GM06990 (cell line): ENCODE results near the gene PADI2.

Source experiments
- DNase-seq: peaks from one replicate; pipeline ENCODE4 v3.0.0-alpha.2; 2011; ENCODE audit not compliant: insufficient read length; ENCODE audit errors: extremely low read depth
- H3K27me3 ChIP-seq: replicated peaks from 2 replicates; pipeline ENCODE4 v1.6.0; 2011; ENCODE audit warnings: low read length; ENCODE audit not compliant: control insufficient read depth, insufficient read depth
- H3K36me3 ChIP-seq: 2 replicates; pipeline ENCODE4 v1.5.1; 2011; ENCODE audit warnings: low read length; ENCODE audit not compliant: control insufficient read depth, insufficient read depth
- H3K4me3 ChIP-seq: replicated peaks from 2 replicates; pipeline ENCODE4 v1.5.1; 2011; ENCODE audit warnings: low read depth, mild to moderate bottlenecking, control low read depth, low read length
- CTCF ChIP-seq: IDR thresholded peaks from 2 replicates; pipeline ENCODE4 v1.5.1; 2011; ENCODE audit warnings: low read length, control low read depth, mild to moderate bottlenecking, inconsistent platforms; ENCODE audit not compliant: insufficient read depth, poor library complexity, severe bottlenecking

Gene PADI2

GRCh38 chr1:17033481-17033880 lies 85.8 kb downstream of the PADI2 start:
- H3K36me3 ChIP-seq, result peaks cover 23% of the 10 kb centered on the region
- no peak for DNase-seq
- no peak for TF ChIP-seq CTCF
- H3K4me3 ChIP-seq, result no peak overlapping the region
- H3K27me3 ChIP-seq, result no peaks in the 10 kb centered on the region

- H3K27me3 ChIP-seq, result no peaks in the 10 kb centered on the region
- DNase-seq, result no peak
- no peak overlapping the region for H3K4me3 ChIP-seq
- TF ChIP-seq CTCF, result no peak
- peaks cover 25% of the 10 kb centered on the region for H3K36me3 ChIP-seq
Observed at GRCh38 chr1:17032741-17033140, 86.5 kb downstream of the PADI2 start.

DNA sequence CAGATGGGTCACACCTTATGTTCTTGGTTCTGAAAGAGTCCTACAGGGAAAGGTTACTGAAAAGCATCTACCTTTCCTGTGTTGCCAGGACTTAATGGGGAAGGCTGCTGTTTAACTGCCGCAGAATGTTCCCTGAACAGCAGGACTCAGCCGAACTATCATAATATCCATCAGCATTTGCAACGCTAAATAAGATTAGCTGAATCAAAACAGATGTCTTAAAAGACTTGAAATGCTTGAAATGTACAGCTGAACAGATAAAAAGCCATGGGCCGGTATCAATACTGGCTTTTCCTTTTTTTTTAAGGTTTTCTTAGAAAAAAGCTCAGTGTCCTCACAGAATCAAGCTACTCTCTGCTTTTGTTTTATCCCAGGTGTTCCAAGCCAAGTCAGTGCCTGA lies 87.8 kb downstream of the PADI2 start:
- Histone ChIP-seq H3K36me3 (peaks cover 30% of the 10 kb centered on the region), H3K27me3 (no peaks in the 10 kb centered on the region), H3K4me3 (no peak overlapping the region)
- no peak for DNase-seq
- no peak for TF ChIP-seq CTCF

DNA sequence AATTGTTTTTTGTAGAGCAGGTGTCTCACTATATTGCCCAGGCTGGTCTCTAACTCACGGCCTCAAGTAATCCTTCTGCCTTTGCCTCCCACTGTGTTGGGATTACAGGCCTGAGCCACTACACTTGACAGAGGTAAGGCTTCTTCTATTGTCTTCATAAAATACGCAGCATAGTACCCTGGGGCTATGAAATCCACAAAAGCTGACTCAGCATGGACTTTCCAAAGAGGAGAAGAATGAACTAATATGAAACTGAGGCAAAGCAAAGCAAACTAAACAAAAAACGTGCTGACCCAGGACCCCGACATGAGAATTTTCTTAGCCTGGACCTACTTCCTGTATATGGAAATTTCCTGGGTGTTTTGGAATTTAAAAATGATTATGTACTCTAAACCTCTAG lies 89.0 kb downstream of the PADI2 start:
- Histone ChIP-seq H3K27me3 (no peaks in the 10 kb centered on the region), H3K36me3 (peaks cover 30% of the 10 kb centered on the region), H3K4me3 (no peak overlapping the region)
- no peak for DNase-seq
- no peak for TF ChIP-seq CTCF

DNA sequence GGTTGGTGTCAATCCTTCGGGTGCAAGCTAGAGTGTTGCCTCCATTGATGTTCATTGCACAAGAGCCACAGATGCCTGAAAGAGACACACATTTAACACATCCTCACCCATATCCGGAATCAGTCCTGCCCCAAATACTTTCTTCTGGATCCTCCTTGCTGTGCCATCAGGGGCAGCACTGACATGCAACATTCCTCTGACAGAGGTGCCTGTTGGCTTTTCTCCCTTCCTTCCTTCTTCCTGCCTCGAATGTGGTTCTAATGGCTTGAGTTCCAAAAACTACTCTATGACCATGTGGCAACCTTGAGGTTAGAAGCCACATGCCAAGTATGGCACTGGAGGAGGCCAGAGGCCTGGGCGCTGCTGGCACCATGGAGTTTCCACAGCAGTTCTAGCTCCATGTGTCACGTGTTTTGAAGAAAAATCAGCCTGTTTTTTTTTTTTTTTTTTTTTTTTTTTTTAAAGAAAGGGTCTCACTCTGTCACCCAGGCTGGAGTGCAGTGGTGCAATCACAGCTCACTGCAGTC lies 90.5 kb downstream of the PADI2 start:
- Histone ChIP-seq H3K27me3 (no peaks in the 10 kb centered on the region), H3K4me3 (no peak overlapping the region), H3K36me3 (peaks cover 33% of the 10 kb centered on the region)
- DNase-seq, result no peak
- TF ChIP-seq CTCF, result no peak

DNA sequence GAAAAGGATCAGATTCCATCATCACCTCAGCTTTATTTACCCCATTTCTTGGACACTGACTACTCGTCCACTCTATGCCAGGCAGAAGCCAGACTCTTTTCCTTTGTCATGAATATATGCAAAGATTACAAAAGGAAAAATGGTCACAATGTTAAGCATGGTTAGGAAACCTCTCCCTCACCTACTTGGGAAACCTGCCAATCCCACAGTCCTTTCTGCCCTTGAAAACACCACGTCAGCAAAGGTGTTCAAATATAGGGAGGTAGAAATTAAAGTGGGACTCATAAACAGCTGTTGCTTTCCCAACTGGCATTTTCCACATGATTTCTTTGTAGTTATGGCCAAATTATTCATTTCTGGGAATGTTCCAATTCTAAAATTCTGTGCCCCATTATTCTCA lies 91.4 kb downstream of the PADI2 start:
- DNase-seq, result no peak
- Histone ChIP-seq H3K36me3 (peaks cover 32% of the 10 kb centered on the region), H3K4me3 (no peak overlapping the region), H3K27me3 (no peaks in the 10 kb centered on the region)
- TF ChIP-seq CTCF, result no peak
